GM19438 (cell line): Measurements from ENCODE around the gene CAMSAP2.
A peak's percentile ranks its signal among the peaks of the same experiment; 100 is the strongest.

Experiments used
- ATAC-seq: cut with Tn5 transposase; IDR thresholded peaks from one replicate; pipeline ENCODE4 v1.9.1; 2021; ENCODE audit warnings: low read depth; ENCODE audit not compliant: unreplicated experiment

The CAMSAP2 gene, protein sequence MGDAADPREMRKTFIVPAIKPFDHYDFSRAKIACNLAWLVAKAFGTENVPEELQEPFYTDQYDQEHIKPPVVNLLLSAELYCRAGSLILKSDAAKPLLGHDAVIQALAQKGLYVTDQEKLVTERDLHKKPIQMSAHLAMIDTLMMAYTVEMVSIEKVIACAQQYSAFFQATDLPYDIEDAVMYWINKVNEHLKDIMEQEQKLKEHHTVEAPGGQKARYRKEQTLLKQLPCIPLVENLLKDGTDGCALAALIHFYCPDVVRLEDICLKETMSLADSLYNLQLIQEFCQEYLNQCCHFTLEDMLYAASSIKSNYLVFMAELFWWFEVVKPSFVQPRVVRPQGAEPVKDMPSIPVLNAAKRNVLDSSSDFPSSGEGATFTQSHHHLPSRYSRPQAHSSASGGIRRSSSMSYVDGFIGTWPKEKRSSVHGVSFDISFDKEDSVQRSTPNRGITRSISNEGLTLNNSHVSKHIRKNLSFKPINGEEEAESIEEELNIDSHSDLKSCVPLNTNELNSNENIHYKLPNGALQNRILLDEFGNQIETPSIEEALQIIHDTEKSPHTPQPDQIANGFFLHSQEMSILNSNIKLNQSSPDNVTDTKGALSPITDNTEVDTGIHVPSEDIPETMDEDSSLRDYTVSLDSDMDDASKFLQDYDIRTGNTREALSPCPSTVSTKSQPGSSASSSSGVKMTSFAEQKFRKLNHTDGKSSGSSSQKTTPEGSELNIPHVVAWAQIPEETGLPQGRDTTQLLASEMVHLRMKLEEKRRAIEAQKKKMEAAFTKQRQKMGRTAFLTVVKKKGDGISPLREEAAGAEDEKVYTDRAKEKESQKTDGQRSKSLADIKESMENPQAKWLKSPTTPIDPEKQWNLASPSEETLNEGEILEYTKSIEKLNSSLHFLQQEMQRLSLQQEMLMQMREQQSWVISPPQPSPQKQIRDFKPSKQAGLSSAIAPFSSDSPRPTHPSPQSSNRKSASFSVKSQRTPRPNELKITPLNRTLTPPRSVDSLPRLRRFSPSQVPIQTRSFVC (N-terminal part only)

DNA sequence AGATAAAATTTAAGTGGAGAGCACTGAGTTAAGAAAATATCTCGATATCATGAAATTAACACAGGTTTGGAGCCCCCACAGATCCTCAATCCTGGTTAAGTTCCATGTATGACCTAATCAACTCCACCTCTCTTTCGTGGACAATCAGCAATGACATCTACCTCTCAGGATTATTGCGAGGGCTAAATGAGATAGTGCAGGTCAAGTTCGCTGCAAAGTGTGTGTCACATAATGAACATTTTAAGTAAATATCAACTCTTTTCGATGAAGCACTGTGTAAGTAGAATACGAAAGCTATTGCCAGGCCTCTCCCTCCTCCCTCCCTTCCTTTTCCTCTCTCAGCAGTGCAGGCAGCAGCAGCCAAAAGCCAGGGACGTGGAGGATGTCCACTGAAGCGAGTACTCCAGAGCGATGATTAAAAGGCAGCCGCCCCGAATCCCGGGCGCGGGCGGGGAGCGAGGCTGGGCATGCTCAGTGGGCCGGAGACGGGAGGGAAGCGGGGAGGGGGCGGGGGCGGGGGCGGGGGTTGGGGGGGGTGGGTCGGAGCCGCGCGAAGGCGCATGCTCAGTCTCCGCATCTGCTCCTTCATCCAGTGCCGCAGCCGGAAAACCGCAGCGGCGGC, at the start of gene CAMSAP2:
Gene CAMSAP2 (plus strand): TSS at position 567 of the 622 bp plus-strand sequence. CDS start 935 bp downstream, outside the sequence.
- ATAC-seq: peak; percentile 42

DNA sequence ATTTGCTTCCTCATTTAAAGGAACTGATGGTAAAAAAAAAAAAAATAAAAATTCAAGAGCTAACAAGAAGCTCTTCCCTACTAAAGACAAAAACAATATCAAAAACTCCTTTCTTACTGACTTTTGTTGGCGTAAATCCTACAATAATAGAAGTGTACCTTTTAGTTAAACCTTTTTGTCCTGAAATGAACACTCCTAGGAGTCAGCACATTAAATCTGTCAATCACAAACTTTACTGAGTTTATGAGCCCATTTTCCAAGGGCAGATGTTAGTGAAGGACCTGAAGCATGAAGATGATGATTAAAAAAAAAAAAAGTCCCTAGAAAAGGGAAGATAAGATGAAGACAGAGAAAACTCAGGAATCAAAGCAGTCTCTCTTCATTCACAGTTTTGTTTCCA, 46.4 kb upstream of the CAMSAP2 start:
- no peak for ATAC-seq

DNA sequence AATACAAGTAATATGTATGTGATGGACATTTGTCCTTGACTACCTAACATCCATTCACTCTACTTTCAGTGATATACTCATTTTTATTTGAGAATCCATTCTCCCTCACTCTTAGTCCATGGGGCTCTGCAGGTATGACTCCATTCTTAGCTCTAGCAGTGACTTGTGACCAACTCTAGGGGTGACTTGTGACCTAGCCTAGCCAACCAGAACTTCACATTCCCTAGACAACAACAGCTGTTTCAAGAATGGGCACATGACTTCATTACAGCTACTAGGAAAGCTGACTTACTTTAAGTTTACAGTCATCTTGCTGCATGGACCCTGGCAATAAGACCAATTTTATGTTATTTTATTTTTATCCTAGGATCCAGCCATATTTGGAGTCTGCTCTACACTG, 45.4 kb upstream of the CAMSAP2 start:
- no peak for ATAC-seq

DNA sequence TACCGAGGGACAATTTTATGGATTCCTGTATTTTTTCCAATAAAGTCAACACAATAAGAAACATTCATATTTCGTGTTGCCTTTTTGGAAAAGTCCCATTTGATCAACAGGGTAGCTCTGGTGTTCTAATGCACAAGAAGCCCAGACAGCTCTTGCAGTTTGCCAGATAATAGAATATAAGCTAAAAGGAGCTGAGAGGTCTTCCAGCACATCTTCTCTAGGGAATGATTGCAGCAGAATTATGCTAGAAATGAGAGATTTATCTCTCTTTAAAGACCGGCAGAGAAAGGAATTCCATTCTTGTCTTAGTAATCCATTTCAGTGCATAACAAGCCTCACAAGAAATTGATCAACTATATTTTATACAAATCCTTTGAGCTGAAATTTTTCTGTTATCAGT, 44.0 kb upstream of the CAMSAP2 start:
- ATAC-seq: no peak

DNA sequence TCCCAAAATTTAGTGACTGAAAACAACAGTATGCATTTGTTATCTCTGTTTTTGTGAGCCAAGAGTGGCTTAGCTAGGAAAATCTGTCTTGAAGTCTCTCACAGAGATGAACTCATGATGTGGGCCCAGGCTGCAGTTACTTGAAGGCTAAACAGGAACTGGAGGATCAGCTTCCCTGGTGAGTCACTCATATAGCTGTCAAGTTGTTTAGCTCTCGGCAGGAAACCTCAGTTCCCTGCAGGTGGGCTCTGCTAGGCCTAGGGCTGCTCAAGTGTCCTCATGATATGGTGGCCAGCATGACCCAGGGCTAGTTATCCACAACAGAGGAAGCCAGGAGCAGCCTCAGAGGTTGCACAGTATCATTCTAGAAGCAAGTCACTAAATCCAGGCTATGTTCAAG, 38.8 kb upstream of the CAMSAP2 start:
- ATAC-seq: no peak

DNA sequence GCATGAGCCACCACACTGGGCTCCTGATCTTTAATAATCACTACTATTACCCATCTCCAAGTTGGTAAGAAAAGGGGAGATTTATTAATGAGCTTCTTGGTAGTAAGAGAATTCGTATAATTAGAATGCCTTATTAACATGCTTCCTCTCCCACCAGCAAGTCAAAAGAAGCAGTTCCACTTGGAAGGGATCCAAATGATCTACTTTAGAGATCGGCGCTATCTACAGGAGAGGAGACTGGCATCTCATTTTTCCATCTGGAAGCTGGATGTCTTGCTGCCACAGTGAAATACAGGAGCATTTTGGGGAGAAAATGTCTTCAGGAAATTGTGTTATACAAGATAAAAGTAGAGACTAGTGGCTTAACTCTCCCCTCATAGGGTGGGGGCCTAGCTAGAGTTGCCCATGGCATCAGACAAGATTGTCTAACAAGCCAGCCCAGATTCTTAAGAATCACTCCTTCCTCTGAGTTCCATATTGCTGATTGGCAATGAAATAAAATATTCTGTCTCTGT, 33.6 kb upstream of the CAMSAP2 start:
- no peak for ATAC-seq

DNA sequence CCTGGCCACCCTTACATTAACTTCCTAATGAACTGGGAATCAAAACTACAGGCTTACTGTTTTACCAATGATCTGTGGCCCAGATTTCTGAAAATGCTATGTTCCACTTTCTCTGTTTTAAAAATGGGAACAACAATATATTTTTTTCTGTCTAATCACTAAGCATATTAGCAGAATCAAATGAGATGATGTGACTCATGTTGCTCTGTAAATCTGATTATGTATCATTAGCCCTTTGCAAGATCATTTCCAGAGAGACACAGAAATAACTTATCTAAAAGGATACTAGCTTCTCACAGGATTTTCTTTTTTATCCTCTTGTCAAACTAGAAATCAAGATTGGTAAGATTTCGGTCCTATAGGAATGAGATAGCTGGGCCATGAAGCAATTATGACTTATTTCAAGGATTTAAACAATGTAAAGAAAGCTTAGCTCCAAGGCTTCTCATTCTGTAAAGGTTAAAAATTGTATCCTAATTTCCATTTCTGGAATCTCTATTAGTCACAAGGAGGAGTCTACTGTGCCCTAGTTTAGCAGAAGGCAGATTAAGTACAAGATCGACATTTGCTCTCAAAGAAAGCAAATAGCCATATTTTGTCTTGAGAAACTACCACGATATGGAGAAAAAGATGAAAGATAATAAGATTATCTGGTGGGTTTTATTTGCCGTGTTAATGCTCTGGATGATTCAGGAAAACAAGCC, 32.4 kb upstream of the CAMSAP2 start:
- ATAC-seq: no peak

DNA sequence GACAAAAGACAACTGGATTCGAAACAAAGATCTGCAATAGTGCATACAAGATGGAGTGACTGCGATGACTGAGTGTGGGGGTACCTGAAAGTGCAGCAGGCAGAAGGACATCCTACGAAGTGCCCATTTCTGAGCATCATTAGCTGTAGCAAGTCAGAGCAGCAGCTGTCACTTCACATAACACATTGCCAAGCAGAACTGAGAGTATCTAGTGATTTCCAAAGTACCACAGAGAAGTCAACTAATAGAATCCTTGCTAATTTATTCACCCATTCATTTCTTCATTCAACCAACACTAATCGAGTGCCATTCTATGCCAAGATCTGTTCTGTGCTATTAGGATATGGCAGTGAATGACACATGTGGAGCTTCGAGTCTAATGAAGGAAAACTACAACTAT, 31.6 kb upstream of the CAMSAP2 start:
- no peak for ATAC-seq

DNA sequence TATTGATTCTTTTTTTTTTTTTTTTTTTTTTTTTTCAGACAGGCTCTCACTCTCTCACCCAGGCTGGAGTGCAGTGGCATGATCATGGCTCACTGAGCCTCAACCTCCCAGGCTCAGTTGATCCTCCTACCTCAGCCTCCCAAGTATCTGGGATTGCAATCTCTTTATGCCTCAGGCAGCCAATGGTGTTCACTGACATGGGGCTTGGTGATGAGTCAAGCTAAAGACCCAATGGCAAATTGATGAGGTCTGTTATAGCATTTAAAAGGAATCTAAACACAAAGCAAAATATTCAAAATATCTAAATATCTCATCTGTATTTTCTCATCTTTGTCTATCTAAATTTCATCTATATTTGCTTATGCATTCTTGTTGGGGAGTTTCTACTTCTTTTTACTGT, 30.5 kb upstream of the CAMSAP2 start:
- ATAC-seq: no peak

DNA sequence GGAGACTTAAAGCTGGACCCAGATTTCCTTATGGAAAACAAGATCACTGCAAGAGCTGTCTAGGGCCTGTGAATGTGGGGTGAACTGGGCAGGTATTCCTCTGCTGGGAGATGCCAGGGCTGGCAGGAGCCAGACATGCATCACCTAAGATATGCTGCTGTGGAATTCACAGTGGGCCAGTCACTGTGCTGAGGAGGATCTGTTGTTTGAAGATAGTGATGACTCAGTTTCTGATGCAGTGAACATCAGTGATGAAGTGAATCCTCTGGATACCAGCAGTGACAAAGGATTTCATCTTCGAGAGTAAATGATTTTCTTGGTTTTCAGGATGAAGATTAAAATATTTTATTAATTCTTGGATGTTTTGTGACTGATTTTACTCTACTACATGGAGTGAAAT, 29.9 kb upstream of the CAMSAP2 start:
- no peak for ATAC-seq

DNA sequence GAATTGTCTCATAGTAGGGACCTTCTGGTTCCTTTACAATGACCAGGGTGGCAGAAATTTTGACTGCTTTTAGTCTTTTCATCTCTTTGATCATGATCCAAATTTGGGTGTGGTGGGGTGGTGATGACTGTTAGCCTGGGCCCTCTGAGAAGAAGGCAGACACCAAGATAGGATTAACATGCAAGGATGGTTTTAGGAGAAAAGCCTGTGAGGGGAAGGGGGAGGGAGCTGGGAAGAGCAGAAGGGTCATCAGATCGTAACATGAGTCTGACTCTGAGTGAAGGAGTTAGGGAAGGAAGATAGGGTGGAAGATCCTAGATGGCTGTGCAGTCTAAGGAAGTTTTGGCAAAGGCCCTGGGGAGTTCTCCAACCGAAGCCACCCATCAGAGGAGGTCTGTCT, 28.5 kb upstream of the CAMSAP2 start:
- ATAC-seq: no peak

DNA sequence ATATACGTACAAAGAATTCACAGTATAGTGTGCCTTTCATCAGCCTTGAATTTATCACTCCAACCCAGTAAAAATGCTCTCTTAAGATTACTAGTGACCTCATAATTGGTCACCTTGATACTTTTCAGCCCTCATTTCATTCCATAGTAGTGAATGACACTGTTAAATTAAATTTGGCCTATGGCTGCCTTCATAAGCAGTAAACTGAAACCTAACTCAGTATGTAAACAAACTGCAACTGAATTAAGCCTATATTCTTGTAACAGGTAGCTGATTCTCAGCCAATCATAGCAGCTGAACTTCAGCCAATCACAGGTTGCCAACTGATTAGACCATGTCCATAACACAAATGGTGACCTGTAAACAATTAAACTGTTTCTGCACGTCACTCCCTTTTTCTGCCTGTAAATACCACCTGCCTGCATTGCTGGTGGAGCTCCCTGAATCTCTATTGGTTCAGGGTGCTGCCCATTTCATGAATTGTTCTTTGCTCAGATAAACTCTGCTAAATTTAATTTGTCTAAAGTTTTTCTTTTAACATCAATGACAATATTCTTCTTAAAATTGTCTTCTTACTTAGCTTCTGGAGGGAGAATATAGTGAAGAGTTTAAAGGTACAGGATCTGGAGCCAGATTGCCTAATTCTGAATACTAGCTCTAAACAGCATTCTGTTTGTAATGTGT, 24.0 kb upstream of the CAMSAP2 start:
- ATAC-seq: no peak

DNA sequence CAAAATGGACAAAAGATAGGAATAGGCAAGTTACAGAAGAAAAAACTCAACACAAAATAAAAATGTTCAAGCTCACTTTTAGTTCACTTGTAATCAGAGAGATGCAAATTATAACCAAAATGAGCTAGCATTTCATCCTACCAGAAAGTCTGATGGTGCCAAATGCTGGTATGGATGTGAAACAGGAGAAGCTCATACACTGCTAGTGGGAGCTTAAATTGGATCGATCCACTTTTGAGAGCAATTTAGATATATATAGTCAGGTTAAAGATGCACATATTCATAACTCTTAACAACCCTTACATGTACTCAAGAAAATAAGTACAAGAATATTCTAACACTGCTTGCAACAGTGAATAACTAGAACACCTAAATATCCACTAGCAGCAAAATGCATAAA, 18.5 kb upstream of the CAMSAP2 start:
- ATAC-seq: no peak

DNA sequence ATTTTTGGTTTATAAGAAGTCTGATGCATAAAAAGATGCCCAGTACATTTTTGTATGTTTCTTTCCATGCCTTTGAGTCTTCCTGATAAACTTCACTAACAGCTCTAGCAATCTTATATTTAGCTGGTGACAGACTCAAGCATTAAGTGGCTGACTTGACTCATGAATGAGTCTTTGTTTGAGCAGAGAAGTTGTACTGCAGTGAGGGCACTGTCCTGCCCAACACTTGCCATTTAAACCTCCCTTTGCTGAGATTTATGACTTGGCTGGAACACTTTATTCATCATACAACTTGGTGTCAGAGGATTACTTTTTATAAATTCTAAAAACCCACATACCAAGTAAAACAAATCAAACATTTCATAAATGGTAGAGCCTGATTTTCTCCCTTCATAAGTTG, 14.6 kb upstream of the CAMSAP2 start:
- no peak for ATAC-seq

DNA sequence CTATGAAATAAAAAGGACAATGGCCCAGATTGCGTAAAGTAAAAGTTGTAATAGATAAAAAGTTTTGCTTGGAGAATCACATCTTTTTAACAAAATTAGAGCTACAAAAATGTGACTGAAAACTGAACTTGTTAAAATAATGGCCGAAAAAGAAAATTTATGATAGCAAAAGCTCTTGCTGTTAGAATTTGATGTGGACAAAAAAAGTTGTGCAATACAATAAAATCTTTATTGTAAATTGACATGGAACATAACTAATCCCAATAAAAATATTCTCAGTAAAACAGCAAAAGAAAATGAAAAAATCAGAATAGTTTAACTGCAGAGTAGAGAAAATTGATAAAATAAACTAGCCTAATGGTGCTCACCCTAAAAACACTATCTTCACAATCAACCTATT, 11.4 kb upstream of the CAMSAP2 start:
- ATAC-seq: no peak

DNA sequence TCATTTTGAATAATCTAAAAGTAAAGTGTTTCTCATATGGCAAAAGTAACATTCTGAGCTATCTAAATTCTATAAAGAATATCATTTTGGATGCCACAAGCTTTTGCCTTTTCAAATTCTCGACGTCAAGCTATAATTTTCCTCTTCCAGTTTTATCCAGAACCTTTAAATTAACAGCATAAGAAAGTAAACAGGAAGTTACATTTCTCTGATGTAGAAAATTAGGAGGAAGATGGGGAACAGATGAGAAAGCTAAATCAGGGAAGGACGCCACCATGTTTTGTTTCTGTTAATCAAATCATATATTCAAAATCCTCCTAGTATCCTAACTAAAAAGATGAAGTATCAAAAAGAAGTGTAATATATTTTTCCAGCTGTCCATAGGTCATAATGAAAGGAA, 8.8 kb upstream of the CAMSAP2 start:
- no peak for ATAC-seq

DNA sequence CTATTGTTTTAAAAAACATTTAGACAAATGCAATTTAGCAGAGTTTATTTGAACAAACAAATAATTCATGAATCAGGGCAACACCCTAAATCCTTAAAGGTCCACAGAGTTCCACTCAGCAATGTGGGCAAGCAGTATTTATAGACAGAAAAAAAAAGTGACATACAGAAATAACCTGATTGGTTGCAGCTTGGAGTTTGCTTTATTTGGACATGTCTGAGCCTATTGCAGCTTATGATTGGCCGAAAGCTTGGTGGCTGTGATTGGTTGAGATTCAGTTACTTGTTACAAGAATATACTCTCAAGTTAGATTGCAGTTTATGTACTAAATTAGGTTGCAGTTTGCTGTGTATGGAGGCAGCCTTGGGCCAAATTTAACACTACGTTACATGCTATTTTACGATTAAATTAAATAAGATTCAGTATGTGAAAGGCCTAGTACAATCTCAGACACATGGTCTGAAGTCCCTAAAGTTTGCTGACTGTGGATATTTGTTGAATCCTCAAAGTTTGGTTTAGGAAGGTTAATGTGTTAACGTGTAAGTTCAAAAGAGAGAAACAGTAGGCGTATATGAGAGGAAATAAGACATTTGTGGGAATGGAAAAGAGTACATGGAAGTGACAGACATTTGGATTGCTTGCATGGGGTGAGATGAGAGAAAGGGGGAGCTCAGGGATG, 6.9 kb upstream of the CAMSAP2 start:
- ATAC-seq: no peak

DNA sequence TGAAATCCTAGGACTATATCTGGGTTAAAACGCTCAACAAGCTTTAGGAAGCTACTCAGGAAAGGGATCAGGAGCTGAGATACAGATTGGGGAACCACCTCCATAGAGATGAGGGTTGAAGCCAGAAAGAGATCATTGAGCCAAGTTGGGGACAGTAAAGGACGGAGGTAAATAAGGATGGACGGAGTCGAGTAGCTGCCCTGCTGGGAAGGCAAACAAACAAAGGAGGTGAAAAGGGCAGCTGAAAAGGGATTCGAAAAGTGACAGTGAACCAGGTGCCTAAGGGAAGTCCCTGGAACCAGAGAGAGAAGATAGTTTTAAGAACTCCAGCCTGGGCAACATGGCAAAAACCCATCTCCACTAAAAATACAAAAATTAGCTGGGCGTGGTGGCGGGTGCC, 6.3 kb upstream of the CAMSAP2 start:
- ATAC-seq: no peak

DNA sequence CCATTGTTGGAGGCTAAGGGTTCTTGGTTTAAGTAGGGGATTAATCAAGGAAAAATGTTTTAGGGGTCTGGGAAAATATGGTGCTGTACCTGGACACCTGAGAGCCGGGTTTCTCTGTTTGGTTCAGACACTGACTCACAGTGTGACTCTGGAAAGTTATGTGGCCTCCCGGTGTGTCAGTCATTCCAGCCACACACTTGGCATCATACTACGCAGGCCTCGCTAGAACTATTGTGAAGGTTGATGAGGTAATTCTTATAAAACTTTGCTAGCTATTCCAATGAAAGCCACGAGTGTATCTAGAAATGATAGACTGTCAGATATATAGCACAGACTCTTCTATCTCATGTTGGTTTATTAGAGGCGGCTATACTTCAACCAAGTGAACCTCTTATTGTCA, 4.8 kb upstream of the CAMSAP2 start:
- no peak for ATAC-seq
